H9 (cell line): Measurements from ENCODE around the gene MDFIC. TPM values are rescaled to one million over a fixed set of nuclear protein-coding genes. Genes with fewer than 3 reads are reported as not detected.

ENCODE experiments used
- DNase-seq: peaks from one replicate; pipeline ENCODE4 v3.0.0-alpha.2; 2017
- H2AFZ ChIP-seq: one replicate; pipeline ENCODE4 v1.6.1; 2013; ENCODE audit warnings: mild to moderate bottlenecking, low read length, control low read depth, moderate library complexity
- H2AK5ac ChIP-seq: 2 replicates; pipeline ENCODE4 v1.6.1; 2013; ENCODE audit warnings: low read length, control low read depth, mixed read lengths; ENCODE audit not compliant: insufficient read length
- H2BK120ac ChIP-seq: one replicate; pipeline ENCODE4 v1.6.1; 2013; ENCODE audit warnings: low read depth, mild to moderate bottlenecking, low read length, control low read depth, inconsistent platforms; ENCODE audit not compliant: poor library complexity, severe bottlenecking
- H2BK12ac ChIP-seq: 2 replicates; pipeline ENCODE4 v1.6.1; 2013; ENCODE audit warnings: low read length, control low read depth, mixed read lengths, low read depth; ENCODE audit not compliant: insufficient read length
- H2BK15ac ChIP-seq: 2 replicates; pipeline ENCODE4 v1.6.1; 2013; ENCODE audit warnings: low read depth, low read length, control low read depth
- H2BK20ac ChIP-seq: one replicate; pipeline ENCODE4 v1.6.1; 2013; ENCODE audit warnings: low read depth, mild to moderate bottlenecking, low read length, control low read depth, inconsistent platforms; ENCODE audit not compliant: poor library complexity, severe bottlenecking
- H2BK5ac ChIP-seq: 2 replicates; pipeline ENCODE4 v1.6.1; 2013; ENCODE audit warnings: low read length, control low read depth, mixed read lengths; ENCODE audit not compliant: insufficient read length
- H3K14ac ChIP-seq: 2 replicates; pipeline ENCODE4 v1.6.1; 2013; ENCODE audit warnings: low read length, control low read depth; ENCODE audit not compliant: insufficient read depth
- H3K18ac ChIP-seq: 2 replicates; pipeline ENCODE4 v1.6.1; 2013; ENCODE audit warnings: low read depth, mild to moderate bottlenecking, mixed read lengths, low read length, control low read depth; ENCODE audit not compliant: insufficient read length
- H3K23ac ChIP-seq: 2 replicates; pipeline ENCODE4 v1.6.1; 2013; ENCODE audit warnings: low read length, control low read depth, mixed read lengths, low read depth; ENCODE audit not compliant: insufficient read length
- H3K23me2 ChIP-seq: 2 replicates; pipeline ENCODE4 v1.6.1; 2013; ENCODE audit warnings: low read depth, mild to moderate bottlenecking, mixed read lengths, low read length, control low read depth; ENCODE audit not compliant: insufficient read length, poor library complexity, severe bottlenecking
- H3K27ac ChIP-seq: 2 replicates; pipeline ENCODE4 v1.5.1; 2013; ENCODE audit warnings: low read length, control low read depth, mixed read lengths, low read depth; ENCODE audit not compliant: insufficient read length
- H3K27me3 ChIP-seq: 2 replicates; pipeline ENCODE4 v1.6.1; 2013; ENCODE audit warnings: low read length, control low read depth, inconsistent platforms; ENCODE audit not compliant: insufficient read depth
- H3K4ac ChIP-seq: 2 replicates; pipeline ENCODE4 v1.6.1; 2013; ENCODE audit warnings: low read depth, mild to moderate bottlenecking, control low read depth, inconsistent platforms, low read length, moderate library complexity
- H3K4me1 ChIP-seq: 2 replicates; pipeline ENCODE4 v1.6.1; 2013; ENCODE audit warnings: low read length, control low read depth, inconsistent platforms; ENCODE audit not compliant: insufficient read depth
- H3K4me2 ChIP-seq: 2 replicates; pipeline ENCODE4 v1.6.1; 2013; ENCODE audit warnings: low read length, control low read depth, mixed read lengths; ENCODE audit not compliant: insufficient read length, insufficient read depth
- H3K56ac ChIP-seq: 2 replicates; pipeline ENCODE4 v1.6.1; 2013; ENCODE audit warnings: low read depth, mild to moderate bottlenecking, mixed read lengths, low read length, control low read depth; ENCODE audit not compliant: insufficient read length
- H3K79me1 ChIP-seq: 2 replicates; pipeline ENCODE4 v1.6.1; 2013; ENCODE audit warnings: low read depth, mild to moderate bottlenecking, moderate library complexity, low read length, control low read depth, inconsistent platforms; ENCODE audit not compliant: insufficient read depth, poor library complexity, severe bottlenecking
- H3K79me2 ChIP-seq: 2 replicates; pipeline ENCODE4 v1.6.1; 2013; ENCODE audit warnings: low read length, control low read depth, inconsistent platforms; ENCODE audit not compliant: insufficient read depth
- H3K9ac ChIP-seq: 2 replicates; pipeline ENCODE4 v1.6.1; 2013; ENCODE audit warnings: low read length, control low read depth, mixed read lengths; ENCODE audit not compliant: insufficient read length; ENCODE audit errors: extremely low read depth
- H3K9me3 ChIP-seq: one replicate; pipeline ENCODE4 v1.6.1; 2013; ENCODE audit warnings: low read depth, low read length, inconsistent platforms; ENCODE audit not compliant: control insufficient read depth
- H3T11ph ChIP-seq: one replicate; pipeline ENCODE4 v1.6.1; 2013; ENCODE audit warnings: mild to moderate bottlenecking, low read length, control low read depth, inconsistent platforms
- H4K20me1 ChIP-seq: one replicate; pipeline ENCODE4 v1.6.1; 2013; ENCODE audit not compliant: control insufficient read depth, insufficient read length, insufficient read depth
- H4K5ac ChIP-seq: 2 replicates; pipeline ENCODE4 v1.6.1; 2013; ENCODE audit warnings: low read depth, mild to moderate bottlenecking, mixed read lengths, low read length, control low read depth; ENCODE audit not compliant: insufficient read length
- H4K8ac ChIP-seq: replicated peaks from 2 replicates; pipeline ENCODE4 v1.6.1; 2013; ENCODE audit warnings: low read length, control low read depth, mixed read lengths, low read depth; ENCODE audit not compliant: insufficient read length
- H4K91ac ChIP-seq: 2 replicates; pipeline ENCODE4 v1.6.1; 2013; ENCODE audit warnings: low read depth, mild to moderate bottlenecking, moderate library complexity, mixed read lengths, low read length, control low read depth; ENCODE audit not compliant: insufficient read length
- H3K27ac Mint-ChIP-seq, 3 experiments: 2 replicates in 2 of 3; 3 replicates in 1 of 3; pipeline ENCODE4 v1.8.0; 2020 to 2021; ENCODE audit warnings: mixed read lengths in 3 of 3, mild to moderate bottlenecking in 1 of 3, moderate library complexity in 1 of 3
- H3K27me3 Mint-ChIP-seq: 2 replicates; pipeline ENCODE4 v1.8.0; 2021; ENCODE audit warnings: low read depth, mild to moderate bottlenecking, moderate library complexity, mixed read lengths
- H3K36me3 Mint-ChIP-seq, 3 experiments: 2 replicates in 2 of 3; 3 replicates in 1 of 3; pipeline ENCODE4 v1.8.0; 2020 to 2021; ENCODE audit warnings: low read depth in 3 of 3, mixed read lengths in 3 of 3; ENCODE audit not compliant: insufficient read depth in 1 of 3
- H3K4me1 Mint-ChIP-seq, 2 experiments: 2 replicates each; pipeline ENCODE4 v1.8.0; 2020; ENCODE audit warnings: mixed read lengths in 2 of 2
- H3K4me3 Mint-ChIP-seq, 2 experiments: 2 replicates in 1 of 2; 3 replicates in 1 of 2; pipeline ENCODE4 v1.8.0; 2020 to 2021; ENCODE audit warnings: mild to moderate bottlenecking in 2 of 2, mixed read lengths in 2 of 2, moderate library complexity in 1 of 2
- H3K9me3 Mint-ChIP-seq, 2 experiments: 2 replicates in 1 of 2; 3 replicates in 1 of 2; pipeline ENCODE4 v1.8.0; 2020; ENCODE audit warnings: mild to moderate bottlenecking in 2 of 2, mixed read lengths in 2 of 2, moderate library complexity in 1 of 2
- CTCF ChIP-seq: fragments of 200-600 bp; sonication (generic); conservative IDR thresholded peaks from 3 replicates; pipeline ENCODE4 v1.8.0; 2021; ENCODE audit warnings: antibody characterized with exemption, mild to moderate bottlenecking
- WGBS: extraction: QIAGEN DNeasy Blood & Tissue Kit; methylation state at CpG from one replicate; pipeline ENCODE4 v1.1.7; 2013; ENCODE audit warnings: missing lambda C conversion rate, low lambda C conversion rate, mixed read lengths; ENCODE audit not compliant: insufficient read length; ENCODE audit errors: extremely low coverage; 5-methylcytosine and 5-hydroxymethylcytosine counted together
- total RNA-seq: library from RNA; stranded (reverse); gene quantifications from 2 replicates; pipeline ENCODE4 v1.2.1, GENCODE V29; 2021

MDFIC gene
- total RNA-seq, 1 experiment from 2014 or later: 2.0 TPM

- H4K5ac ChIP-seq: no peak overlapping the region
- H3K9me3 ChIP-seq: no peaks in the 10 kb centered on the region
- H3K23me2 ChIP-seq: no peaks in the 10 kb centered on the region
- TF ChIP-seq CTCF: no peak
- no peak overlapping the region for H3K14ac ChIP-seq
- WGBS: no CpG with 5 or more reads among the region's 4 CpGs
- H4K8ac ChIP-seq: no peak overlapping the region
- H2BK15ac ChIP-seq: no peak overlapping the region
- H4K91ac ChIP-seq: no peak overlapping the region
- H3K79me1 ChIP-seq: no peaks in the 10 kb centered on the region
- no peaks in the 10 kb centered on the region for H3K27me3 ChIP-seq
- no peak overlapping the region for H2BK12ac ChIP-seq
- no peak overlapping the region for H2BK120ac ChIP-seq
- no peak overlapping the region for H3K27ac ChIP-seq
- H3T11ph ChIP-seq: no peak overlapping the region
- no peak overlapping the region for H2AK5ac ChIP-seq
- no peaks in the 10 kb centered on the region for H3K4me1 Mint-ChIP-seq
- no peak overlapping the region for H3K4me2 ChIP-seq
- H2BK20ac ChIP-seq: no peak overlapping the region
- H3K27ac Mint-ChIP-seq: no peak overlapping the region
- no peak overlapping the region for H3K4ac ChIP-seq
- no peaks in the 10 kb centered on the region for H4K20me1 ChIP-seq
- H3K9ac ChIP-seq: no peak overlapping the region
- H3K4me3 Mint-ChIP-seq: no peak overlapping the region
- peaks cover 2% of the 10 kb centered on the region; the same call in 1 of the 2 replicates for H3K27me3 Mint-ChIP-seq
- no peaks in the 10 kb centered on the region; a peak in 1 of 7 replicates for H3K36me3 Mint-ChIP-seq
- H3K18ac ChIP-seq: no peak overlapping the region
- no peak overlapping the region for H2AFZ ChIP-seq
- 0 out of 2 replicates have a peak, but pooled peaks cover 1% of the 10 kb centered on the region for H3K79me2 ChIP-seq
- H3K9me3 Mint-ChIP-seq: no peaks in the 10 kb centered on the region
- DNase-seq: no peak
- H3K23ac ChIP-seq: no peak overlapping the region
- H3K56ac ChIP-seq: no peak overlapping the region
- H2BK5ac ChIP-seq: no peak overlapping the region
- no peaks in the 10 kb centered on the region for H3K4me1 ChIP-seq
Measured at GRCh38 chr7:115015619-115016018, 93.7 kb downstream of the MDFIC start.
